Measurements from ENCODE around the gene CDC42EP3.

CDC42EP3 gene

GRCh38 chr2:37648331-37649011, 23.0 kb downstream of the CDC42EP3 start:
- DNase-seq (ENCODE audit: low spot score in 2 of 2), result peak in 1 of 2 donors; percentile 34
- peak; percentile 79 for ATAC-seq (replicated peaks; ENCODE audit: extremely low read depth, poor library complexity, severe bottlenecking)
- Mint-ChIP-seq H3K4me1 (peaks cover 91% of the 10 kb centered on the region), H3K4me3 (peak overlapping the region; percentile 81), H3K9me3 (no peaks in the 10 kb centered on the region), H3K27me3 (no peaks in the 10 kb centered on the region), H3K36me3 (ENCODE audit: insufficient read depth) (peaks cover 47% of the 10 kb centered on the region), H3K27ac (ENCODE audit: low read depth) (peak overlapping the region; percentile 96)

- no peaks in the 10 kb centered on the region for H3K9me3 Mint-ChIP-seq
- ATAC-seq (replicated peaks; ENCODE audit: extremely low read depth, poor library complexity, severe bottlenecking), result no peak
- no peak for DNase-seq (ENCODE audit: low spot score in 2 of 2)
- peaks cover 91% of the 10 kb centered on the region for H3K4me1 Mint-ChIP-seq
- no peaks in the 10 kb centered on the region for H3K27me3 Mint-ChIP-seq
- peak overlapping the region; percentile 96 for H3K27ac Mint-ChIP-seq (ENCODE audit: low read depth)
- peak overlapping the region; percentile 81 for H3K4me3 Mint-ChIP-seq
- H3K36me3 Mint-ChIP-seq (ENCODE audit: insufficient read depth), result peaks cover 49% of the 10 kb centered on the region
These were observed 23.5 kb downstream of the CDC42EP3 start for GRCh38 chr2:37647971-37648330.

- Mint-ChIP-seq H3K27me3 (no peaks in the 10 kb centered on the region), H3K27ac (ENCODE audit: low read depth) (peak overlapping the region; percentile 47), H3K4me1 (peaks cover 90% of the 10 kb centered on the region), H3K36me3 (ENCODE audit: insufficient read depth) (peaks cover 54% of the 10 kb centered on the region), H3K9me3 (no peaks in the 10 kb centered on the region), H3K4me3 (peak overlapping the region; percentile 41)
- DNase-seq (ENCODE audit: low spot score in 2 of 2) (no peak), ATAC-seq (replicated peaks; ENCODE audit: extremely low read depth, poor library complexity, severe bottlenecking) (no peak)
These were observed 25.6 kb downstream of the CDC42EP3 start for GRCh38 chr2:37645836-37646235.

- no peaks in the 10 kb centered on the region for H3K9me3 Mint-ChIP-seq
- DNase-seq (ENCODE audit: low spot score in 2 of 2) (no peak), ATAC-seq (replicated peaks; ENCODE audit: extremely low read depth, poor library complexity, severe bottlenecking) (no peak)
- H3K27me3 Mint-ChIP-seq, result no peaks in the 10 kb centered on the region
- peak overlapping the region; percentile 47 for H3K27ac Mint-ChIP-seq (ENCODE audit: low read depth)
- peaks cover 85% of the 10 kb centered on the region for H3K4me1 Mint-ChIP-seq
- H3K4me3 Mint-ChIP-seq, result peak overlapping the region; percentile 41
- H3K36me3 Mint-ChIP-seq (ENCODE audit: insufficient read depth), result peaks cover 55% of the 10 kb centered on the region
These were observed 26.1 kb downstream of the CDC42EP3 start for GRCh38 chr2:37645362-37645761.

- DNase-seq (ENCODE audit: low spot score in 2 of 2) (no peak), ATAC-seq (replicated peaks; ENCODE audit: extremely low read depth, poor library complexity, severe bottlenecking) (no peak)
- H3K4me1 Mint-ChIP-seq, result peaks cover 76% of the 10 kb centered on the region
- no peak overlapping the region for H3K4me3 Mint-ChIP-seq
- no peaks in the 10 kb centered on the region for H3K9me3 Mint-ChIP-seq
- peaks cover 60% of the 10 kb centered on the region for H3K36me3 Mint-ChIP-seq (ENCODE audit: insufficient read depth)
- no peaks in the 10 kb centered on the region for H3K27me3 Mint-ChIP-seq
- H3K27ac Mint-ChIP-seq (ENCODE audit: low read depth), result peak overlapping the region; percentile 73
These were observed 27.3 kb downstream of the CDC42EP3 start for GRCh38 chr2:37644191-37644590.

- no peak overlapping the region for H3K4me3 Mint-ChIP-seq
- no peak for ATAC-seq (replicated peaks; ENCODE audit: extremely low read depth, poor library complexity, severe bottlenecking)
- H3K27ac Mint-ChIP-seq (ENCODE audit: low read depth), result peak overlapping the region; percentile 73
- peaks cover 77% of the 10 kb centered on the region for H3K4me1 Mint-ChIP-seq
- no peaks in the 10 kb centered on the region for H3K27me3 Mint-ChIP-seq
- no peaks in the 10 kb centered on the region for H3K9me3 Mint-ChIP-seq
- H3K36me3 Mint-ChIP-seq (ENCODE audit: insufficient read depth), result peaks cover 60% of the 10 kb centered on the region
- no peak for DNase-seq (ENCODE audit: low spot score in 2 of 2)
These were observed 27.7 kb downstream of the CDC42EP3 start for GRCh38 chr2:37643730-37644078.

GRCh38 chr2:37642907-37643729, 28.3 kb downstream of the CDC42EP3 start:
- no peak for ATAC-seq (replicated peaks; ENCODE audit: extremely low read depth, poor library complexity, severe bottlenecking)
- Mint-ChIP-seq H3K36me3 (ENCODE audit: insufficient read depth) (peaks cover 57% of the 10 kb centered on the region), H3K27me3 (no peaks in the 10 kb centered on the region), H3K4me1 (peaks cover 73% of the 10 kb centered on the region), H3K27ac (ENCODE audit: low read depth) (peak overlapping the region; percentile 73), H3K9me3 (no peaks in the 10 kb centered on the region), H3K4me3 (no peak overlapping the region)
- no peak for DNase-seq (ENCODE audit: low spot score in 2 of 2)

- Mint-ChIP-seq H3K27me3 (no peaks in the 10 kb centered on the region), H3K9me3 (no peaks in the 10 kb centered on the region), H3K27ac (ENCODE audit: low read depth) (peak overlapping the region; percentile 1), H3K4me3 (no peak overlapping the region), H3K4me1 (peaks cover 72% of the 10 kb centered on the region), H3K36me3 (ENCODE audit: insufficient read depth) (peaks cover 61% of the 10 kb centered on the region)
- DNase-seq (ENCODE audit: low spot score in 2 of 2) (no peak), ATAC-seq (replicated peaks; ENCODE audit: extremely low read depth, poor library complexity, severe bottlenecking) (no peak)
These were observed 29.8 kb downstream of the CDC42EP3 start for GRCh38 chr2:37641582-37642171.

GRCh38 chr2:37639631-37640030, 31.8 kb downstream of the CDC42EP3 start:
- no peak overlapping the region for H3K4me3 Mint-ChIP-seq
- peaks cover 76% of the 10 kb centered on the region for H3K4me1 Mint-ChIP-seq

GRCh38 chr2:37638973-37639372, 32.5 kb downstream of the CDC42EP3 start:
- DNase-seq (ENCODE audit: low spot score in 2 of 2) (no peak), ATAC-seq (replicated peaks; ENCODE audit: extremely low read depth, poor library complexity, severe bottlenecking) (no peak)
- peaks cover 78% of the 10 kb centered on the region for H3K4me1 Mint-ChIP-seq
- H3K4me3 Mint-ChIP-seq, result no peak overlapping the region
- H3K9me3 Mint-ChIP-seq, result no peaks in the 10 kb centered on the region
- peaks cover 48% of the 10 kb centered on the region for H3K36me3 Mint-ChIP-seq (ENCODE audit: insufficient read depth)
- no peaks in the 10 kb centered on the region for H3K27me3 Mint-ChIP-seq
- H3K27ac Mint-ChIP-seq (ENCODE audit: low read depth), result no peak overlapping the region

More at GRCh38 chr2:37639631-37640030, 31.8 kb downstream of the CDC42EP3 start:
- Mint-ChIP-seq H3K27me3 (no peaks in the 10 kb centered on the region), H3K27ac (ENCODE audit: low read depth) (no peak overlapping the region), H3K36me3 (ENCODE audit: insufficient read depth) (peaks cover 54% of the 10 kb centered on the region), H3K9me3 (no peaks in the 10 kb centered on the region)
- ATAC-seq (replicated peaks; ENCODE audit: extremely low read depth, poor library complexity, severe bottlenecking) (no peak), DNase-seq (ENCODE audit: low spot score in 2 of 2) (no peak)

- Mint-ChIP-seq H3K27ac (ENCODE audit: low read depth) (no peak overlapping the region), H3K4me1 (peaks cover 77% of the 10 kb centered on the region), H3K27me3 (no peaks in the 10 kb centered on the region), H3K9me3 (no peaks in the 10 kb centered on the region), H3K36me3 (ENCODE audit: insufficient read depth) (peaks cover 38% of the 10 kb centered on the region), H3K4me3 (no peak overlapping the region)
- DNase-seq (ENCODE audit: low spot score in 2 of 2) (no peak), ATAC-seq (replicated peaks; ENCODE audit: extremely low read depth, poor library complexity, severe bottlenecking) (no peak)
These were observed 33.5 kb downstream of the CDC42EP3 start for GRCh38 chr2:37637985-37638384.

GRCh38 chr2:37637190-37637860, 34.1 kb downstream of the CDC42EP3 start:
- H3K27ac Mint-ChIP-seq (ENCODE audit: low read depth), result peak overlapping the region; percentile 87
- no peaks in the 10 kb centered on the region for H3K27me3 Mint-ChIP-seq
- peaks cover 78% of the 10 kb centered on the region for H3K4me1 Mint-ChIP-seq
- no peak for DNase-seq (ENCODE audit: low spot score in 2 of 2)
- H3K36me3 Mint-ChIP-seq (ENCODE audit: insufficient read depth), result peaks cover 34% of the 10 kb centered on the region
- no peaks in the 10 kb centered on the region for H3K9me3 Mint-ChIP-seq
- no peak overlapping the region for H3K4me3 Mint-ChIP-seq
- no peak for ATAC-seq (replicated peaks; ENCODE audit: extremely low read depth, poor library complexity, severe bottlenecking)
